GM23338 (cell line): ENCODE results near the gene CCDC39. TPM values are rescaled to one million over a fixed set of nuclear protein-coding genes. Genes with fewer than 3 reads are reported as not detected.

ENCODE experiments used
- ATAC-seq: fragments of 200-7000 bp; cut with Tn5 transposase; 3 replicates; pipeline ENCODE4 v1.9.1; 2020
- DNase-seq: peaks from one replicate; pipeline ENCODE4 v3.0.0-alpha.2; 2015; ENCODE audit warnings: low spot score
- H2AFZ ChIP-seq: fragments of 200-600 bp; sonication (generic); 2 replicates; pipeline ENCODE4 v1.8.0; 2016; ENCODE audit warnings: antibody characterized with exemption, mild to moderate bottlenecking, moderate library complexity
- H3F3A ChIP-seq: fragments of 200-600 bp; sonication (generic); replicated peaks from 2 replicates; pipeline ENCODE4 v1.8.0; 2017; ENCODE audit warnings: antibody characterized with exemption, mixed run types, low read depth
- H3K27ac ChIP-seq: fragments of 200-600 bp; sonication (generic); 2 replicates; pipeline ENCODE4 v1.6.1; 2016; ENCODE audit warnings: low read depth
- H3K27me3 ChIP-seq: fragments of 200-600 bp; sonication (generic); 2 replicates; pipeline ENCODE4 v1.8.0; 2016; ENCODE audit warnings: mild to moderate bottlenecking, mixed run types, moderate library complexity; ENCODE audit not compliant: insufficient read depth
- H3K36me3 ChIP-seq: fragments of 200-600 bp; sonication (generic); 2 replicates; pipeline ENCODE4 v1.8.0; 2016; ENCODE audit warnings: mild to moderate bottlenecking; ENCODE audit not compliant: insufficient read depth
- H3K4me1 ChIP-seq: fragments of 200-600 bp; sonication (generic); 2 replicates; pipeline ENCODE4 v1.8.0; 2016; ENCODE audit warnings: mild to moderate bottlenecking, moderate library complexity; ENCODE audit not compliant: insufficient read depth
- H3K4me2 ChIP-seq: fragments of 200-600 bp; sonication (generic); 2 replicates; pipeline ENCODE4 v1.7.1; 2017; ENCODE audit warnings: mixed run types
- H3K4me3 ChIP-seq: fragments of 200-600 bp; sonication (generic); 2 replicates; pipeline ENCODE4 v1.6.1; 2016; ENCODE audit warnings: mixed run types
- H3K79me2 ChIP-seq: fragments of 200-600 bp; sonication (generic); replicated peaks from 2 replicates; pipeline ENCODE4 v1.8.0; 2017; ENCODE audit warnings: mild to moderate bottlenecking; ENCODE audit not compliant: insufficient read depth
- H3K9me2 ChIP-seq: fragments of 200-600 bp; sonication (generic); 2 replicates; pipeline ENCODE4 v1.8.0; 2017; ENCODE audit not compliant: insufficient read depth
- H4K20me1 ChIP-seq: fragments of 200-600 bp; sonication (generic); replicated peaks from 2 replicates; pipeline ENCODE4 v1.8.0; 2017; ENCODE audit warnings: mild to moderate bottlenecking; ENCODE audit not compliant: insufficient read depth
- H3K27ac Mint-ChIP-seq: 2 replicates; pipeline ENCODE4 v1.8.0; 2020; ENCODE audit warnings: inconsistent platforms, mild to moderate bottlenecking, moderate library complexity, mixed read lengths
- H3K27me3 Mint-ChIP-seq: 3 replicates; pipeline ENCODE4 v1.8.0; 2022; ENCODE audit warnings: low read depth, mild to moderate bottlenecking, moderate library complexity, mixed read lengths, inconsistent platforms; ENCODE audit not compliant: insufficient read depth, poor library complexity
- H3K36me3 Mint-ChIP-seq: 3 replicates; pipeline ENCODE4 v1.8.0; 2021; ENCODE audit warnings: low read depth, mild to moderate bottlenecking, inconsistent platforms, moderate library complexity, mixed read lengths
- H3K4me1 Mint-ChIP-seq: 3 replicates; pipeline ENCODE4 v1.8.0; 2020; ENCODE audit warnings: mild to moderate bottlenecking, inconsistent platforms, mixed read lengths
- H3K4me3 Mint-ChIP-seq: 3 replicates; pipeline ENCODE4 v1.8.0; 2021; ENCODE audit warnings: moderate library complexity, mild to moderate bottlenecking, inconsistent platforms, mixed read lengths
- H3K9me3 Mint-ChIP-seq: 3 replicates; pipeline ENCODE4 v1.8.0; 2020; ENCODE audit warnings: moderate library complexity, mild to moderate bottlenecking, inconsistent platforms, mixed read lengths
- CREB1 ChIP-seq: fragments of 250-450 bp; sonication (Bioruptor Pico); IDR thresholded peaks from 2 replicates; pipeline ENCODE4 v1.5.0; 2020; ENCODE audit warnings: low read depth, mild to moderate bottlenecking, moderate library complexity
- CTCF ChIP-seq, 2 experiments: fragments of 200-600 bp in 1 of 2; sonication (generic) in 1 of 2; conservative IDR thresholded peaks; 2 replicates each; pipeline versions ENCODE4 v1.5.1 to v1.6.1; 2016 to 2017; ENCODE audit warnings: antibody characterized with exemption in 2 of 2, low read depth in 2 of 2, mild to moderate bottlenecking in 2 of 2, moderate library complexity in 1 of 2
- EZH2 ChIP-seq: fragments of 200-600 bp; sonication (generic); IDR thresholded peaks from one replicate; pipeline ENCODE4 v1.8.0; 2017; ENCODE audit warnings: antibody characterized with exemption, mild to moderate bottlenecking, low read depth; ENCODE audit not compliant: unreplicated experiment
- EZH2phosphoT487 ChIP-seq: fragments of 200-600 bp; sonication (generic); IDR thresholded peaks from one replicate; pipeline ENCODE4 v1.8.1; 2018; ENCODE audit warnings: antibody characterized with exemption; ENCODE audit not compliant: unreplicated experiment
- JUNB ChIP-seq: IDR thresholded peaks from one replicate; pipeline ENCODE4 v1.6.1; 2016; ENCODE audit warnings: antibody characterized with exemption; ENCODE audit not compliant: unreplicated experiment
- POLR2AphosphoS5 ChIP-seq: IDR thresholded peaks from 2 replicates; pipeline ENCODE4 v1.6.1; 2016; ENCODE audit warnings: antibody characterized with exemption, low read depth
- REST ChIP-seq: IDR thresholded peaks from one replicate; pipeline ENCODE4 v1.6.1; 2018; ENCODE audit warnings: antibody characterized with exemption; ENCODE audit not compliant: unreplicated experiment
- STAT1 ChIP-seq: IDR thresholded peaks from one replicate; pipeline ENCODE4 v1.6.1; 2016; ENCODE audit warnings: antibody characterized with exemption; ENCODE audit not compliant: unreplicated experiment
- ZNF114 ChIP-seq: fragments of 250-450 bp; sonication (Bioruptor Pico); IDR thresholded peaks from 2 replicates; pipeline ENCODE4 v1.5.0; 2020; ENCODE audit warnings: mild to moderate bottlenecking, moderate library complexity
- polyA plus RNA-seq: library from polyadenylated mRNA; unstranded; fragments of >200 nt; fragmentation: Nextera tagmentation; extraction: Ambion mirVana; gene quantifications from 2 replicates; pipeline ENCODE4 v1.2.1, GENCODE V29; 2016
- total RNA-seq: library from RNA; depleted of rRNA; stranded (reverse); fragments of >200 nt; shearing (Covaris generic); gene quantifications from 2 replicates; pipeline ENCODE4 v1.2.3, GENCODE V29; 2014
- TF ChIP-seq, protein P1 (sequence below): IDR thresholded peaks from 2 replicates; pipeline ENCODE4 v1.6.1; 2016; ENCODE audit warnings: antibody characterized with exemption

The CCDC39 gene
- total and polyA plus RNA-seq, 2 experiments from 2014 or later, result 0.52 to 2.6 TPM

DNA sequence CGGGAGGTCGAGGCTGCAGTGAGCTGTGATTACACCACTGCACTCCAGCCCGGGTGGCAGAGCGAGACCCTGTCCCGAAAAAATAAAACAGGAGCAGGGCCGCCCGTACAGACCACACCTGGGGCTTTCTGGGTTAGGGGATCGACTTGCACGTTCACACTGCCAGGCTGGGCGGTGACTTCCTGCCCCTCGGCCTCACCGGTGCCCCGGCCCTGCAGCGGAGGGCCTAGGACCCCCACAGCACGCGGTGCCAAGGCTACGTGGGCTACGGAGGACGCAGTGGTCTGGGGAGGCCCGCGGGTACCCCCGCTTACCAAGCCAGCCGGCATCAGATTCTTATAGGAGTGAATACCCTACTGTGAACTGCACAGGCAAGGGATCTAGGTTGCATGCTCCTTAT lies 88.9 kb downstream of the CCDC39 start (continued):
- TF ChIP-seq JUNB, result no peak
- TF ChIP-seq EZH2phosphoT487, result no peak
- TF ChIP-seq REST, result no peak
- no peak for TF ChIP-seq EZH2
- no peak for TF ChIP-seq STAT1
- TF ChIP-seq CTCF (conservative IDR thresholded peaks at IDR 0.05; ENCODE audit: low read depth in 2 of 2), result no peak
- TF ChIP-seq, protein P1, sequence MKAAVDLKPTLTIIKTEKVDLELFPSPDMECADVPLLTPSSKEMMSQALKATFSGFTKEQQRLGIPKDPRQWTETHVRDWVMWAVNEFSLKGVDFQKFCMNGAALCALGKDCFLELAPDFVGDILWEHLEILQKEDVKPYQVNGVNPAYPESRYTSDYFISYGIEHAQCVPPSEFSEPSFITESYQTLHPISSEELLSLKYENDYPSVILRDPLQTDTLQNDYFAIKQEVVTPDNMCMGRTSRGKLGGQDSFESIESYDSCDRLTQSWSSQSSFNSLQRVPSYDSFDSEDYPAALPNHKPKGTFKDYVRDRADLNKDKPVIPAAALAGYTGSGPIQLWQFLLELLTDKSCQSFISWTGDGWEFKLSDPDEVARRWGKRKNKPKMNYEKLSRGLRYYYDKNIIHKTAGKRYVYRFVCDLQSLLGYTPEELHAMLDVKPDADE, result no peak
- TF ChIP-seq CREB1 (CRISPR knock-in tag), result no peak

GRCh38 chr3:180580934-180581333 lies 98.4 kb downstream of the CCDC39 start:
- H3K27me3 ChIP-seq, result no peaks in the 10 kb centered on the region
- no peak for TF ChIP-seq CTCF (conservative IDR thresholded peaks at IDR 0.05; ENCODE audit: low read depth in 2 of 2)
- TF ChIP-seq EZH2phosphoT487, result no peak
- no peak for TF ChIP-seq CREB1 (CRISPR knock-in tag)
- TF ChIP-seq EZH2, result no peak
- TF ChIP-seq POLR2AphosphoS5, result no peak
- TF ChIP-seq ZNF114, result no peak
- TF ChIP-seq REST, result no peak
- Mint-ChIP-seq H3K4me1 (peaks cover 6% of the 10 kb centered on the region), H3K27ac (no peak overlapping the region), H3K9me3 (no peaks in the 10 kb centered on the region), H3K27me3 (no peaks in the 10 kb centered on the region), H3K36me3 (no peaks in the 10 kb centered on the region), H3K4me3 (no peak overlapping the region)
- no peaks in the 10 kb centered on the region for H3K79me2 ChIP-seq
- H3K27ac ChIP-seq, result no peak overlapping the region
- no peaks in the 10 kb centered on the region for H3K36me3 ChIP-seq
- H4K20me1 ChIP-seq, result no peaks in the 10 kb centered on the region
- H3K9me2 ChIP-seq, result no peaks in the 10 kb centered on the region
- DNase-seq (no peak), ATAC-seq (no peak)
- no peak overlapping the region for H3K4me2 ChIP-seq
- no peak overlapping the region for H3K4me3 ChIP-seq
- no peaks in the 10 kb centered on the region for H3K4me1 ChIP-seq
- no peaks in the 10 kb centered on the region for H3F3A ChIP-seq
- H2AFZ ChIP-seq, result no peak overlapping the region
